K562 (cell line): ENCODE data around the gene YEATS2. TPM values are rescaled to one million over a fixed set of nuclear protein-coding genes. Genes with fewer than 3 reads are reported as not detected.

Experiments
- ATAC-seq: fragments of 200-7000 bp; cut with Tn5 transposase; 3 replicates; pipeline ENCODE4 v1.9.1; 2020; ENCODE audit warnings: moderate library complexity
- BruUV-seq: library from RNA; stranded (reverse); fragments of 400-500 nt; replicated peaks from 2 replicates; lab custom pipeline; 2021; lab: Mats Ljungman, UMichigan
- CTCF ChIA-PET: fragments of 300-600 bp; formaldehyde crosslinking; extraction: SDS; loops from one replicate; lab custom pipeline; 2021; ENCODE audit warnings: low intra/inter-chr PET ratio; lab: Yijun Ruan, JAX
- POLR2A ChIA-PET: fragments of 300-600, 350-650 bp; sonication (Branson Sonifier 250); formaldehyde crosslinking; extraction: SDS; loops from one replicate; lab custom pipeline; 2021; ENCODE audit warnings: antibody characterized with exemption, inconsistent platforms; lab: Yijun Ruan, JAX
- DNase-seq, 4 experiments: peaks; one replicate each; pipeline versions ENCODE4 v3.0.0 to v3.0.0-alpha.2; 2011 to 2018; ENCODE audit warnings: low spot score in 3 of 4, mixed read lengths in 3 of 4; ENCODE audit errors: extremely low read depth in 1 of 4
- FAIRE-seq: peaks from 2 replicates; lab custom pipeline; 2011; peaks lifted over from hg19 to GRCh38; lab: Jason Lieb, UNC
- H2AFZ ChIP-seq: 2 replicates; pipeline ENCODE4 v1.6.0; 2011; ENCODE audit warnings: low read depth, low read length, control low read depth, inconsistent platforms
- H3K27ac ChIP-seq: fragments of 200-600 bp; 3 replicates; pipeline ENCODE4 v1.8.0; 2011; ENCODE audit warnings: low read depth, mild to moderate bottlenecking, control low read depth, inconsistent platforms, low read length, moderate library complexity, mixed read lengths; ENCODE audit errors: extremely low read depth
- H3K27me3 ChIP-seq, 2 experiments: fragments of 300-600 bp in 1 of 2; 2 replicates in 1 of 2; 3 replicates in 1 of 2; pipeline versions ENCODE4 v1.6.0 to v1.8.0; 2011; ENCODE audit warnings: inconsistent platforms in 2 of 2, low read length in 2 of 2, mild to moderate bottlenecking in 1 of 2, mixed read lengths in 1 of 2, moderate library complexity in 1 of 2; ENCODE audit not compliant: control insufficient read depth in 2 of 2, insufficient read depth in 2 of 2
- H3K36me3 ChIP-seq: fragments of 300-600 bp; 3 replicates; pipeline ENCODE4 v1.8.0; 2011; ENCODE audit warnings: mild to moderate bottlenecking, low read length, inconsistent platforms; ENCODE audit not compliant: control insufficient read depth, insufficient read depth
- H3K4me1 ChIP-seq, 2 experiments: fragments of 200-600 bp in 1 of 2; replicated peaks in 1 of 2; 2 replicates in 1 of 2; 3 replicates in 1 of 2; pipeline versions ENCODE4 v1.5.1 to v1.8.0; 2011; ENCODE audit warnings: inconsistent platforms in 2 of 2, low read length in 2 of 2, mild to moderate bottlenecking in 1 of 2, mixed read lengths in 1 of 2, moderate library complexity in 1 of 2; ENCODE audit not compliant: control insufficient read depth in 2 of 2, insufficient read depth in 2 of 2
- H3K4me2 ChIP-seq: 2 replicates; pipeline ENCODE4 v1.6.1; 2011; ENCODE audit warnings: low read length, control low read depth, inconsistent platforms, mixed read lengths; ENCODE audit not compliant: insufficient read depth
- H3K4me3 ChIP-seq: fragments of 200-600 bp; sonication (generic), shearing (Covaris generic); 2 replicates; pipeline ENCODE4 v1.5.1; 2016; ENCODE audit warnings: control low read depth, inconsistent platforms
- H3K79me2 ChIP-seq: fragments of 200-600 bp; 3 replicates; pipeline ENCODE4 v1.8.0; 2011; ENCODE audit warnings: low read length, inconsistent platforms; ENCODE audit not compliant: control insufficient read depth, insufficient read depth
- H3K9ac ChIP-seq, 2 experiments: 2 replicates each; pipeline versions ENCODE4 v1.6.0 to v1.6.1; 2011; ENCODE audit warnings: low read depth in 2 of 2, low read length in 2 of 2, control low read depth in 1 of 2, inconsistent platforms in 1 of 2, mild to moderate bottlenecking in 1 of 2, mixed read lengths in 1 of 2; ENCODE audit not compliant: insufficient read depth in 1 of 2
- H3K9me1 ChIP-seq: one replicate; pipeline ENCODE4 v1.6.0; 2011; ENCODE audit warnings: inconsistent platforms, mild to moderate bottlenecking, low read length, moderate library complexity; ENCODE audit not compliant: control insufficient read depth, insufficient read depth
- H3K9me3 ChIP-seq: replicated peaks from 2 replicates; pipeline ENCODE4 v1.5.1; 2011; ENCODE audit warnings: low read depth, low read length, inconsistent platforms; ENCODE audit not compliant: control insufficient read depth, insufficient read depth
- H4K20me1 ChIP-seq: replicated peaks from 2 replicates; pipeline ENCODE4 v1.6.1; 2011; ENCODE audit warnings: low read length, inconsistent platforms, mixed read lengths; ENCODE audit not compliant: control insufficient read depth, insufficient read depth
- ARID3A ChIP-seq: IDR thresholded peaks from 2 replicates; pipeline ENCODE4 v1.6.1; 2012; ENCODE audit warnings: low read depth, low read length, improper control_type of control experiment, borderline replicate concordance
- ARNT ChIP-seq, 2 experiments: fragments of 450-650 bp; IDR thresholded peaks; 2 replicates each; pipeline ENCODE4 v1.6.1; 2016; ENCODE audit warnings: mild to moderate bottlenecking in 1 of 2
- BRF1 ChIP-seq: IDR thresholded peaks from 3 replicates; pipeline ENCODE4 v1.6.1; 2011; ENCODE audit warnings: borderline replicate concordance, mild to moderate bottlenecking; ENCODE audit not compliant: insufficient read length; ENCODE audit errors: extremely low read depth
- CREB3L1 ChIP-seq: fragments of 450-650 bp; IDR thresholded peaks from 2 replicates; pipeline ENCODE4 v1.6.1; 2014; ENCODE audit warnings: low read depth, mild to moderate bottlenecking, moderate library complexity, borderline replicate concordance
- ETV1 ChIP-seq: fragments of 450-650 bp; conservative IDR thresholded peaks from 2 replicates; pipeline ENCODE4 v1.6.1; 2016; ENCODE audit warnings: missing genetic modification characterization, control low read depth, low read depth, missing compliant biosample characterization
- KDM2B ChIP-seq: fragments of 250-450 bp; sonication (Bioruptor Pico); IDR thresholded peaks from 2 replicates; pipeline ENCODE4 v1.8.0; 2021; ENCODE audit warnings: mild to moderate bottlenecking, moderate library complexity
- MAFG ChIP-seq: fragments of 450-650 bp; conservative IDR thresholded peaks from 2 replicates; pipeline ENCODE4 v1.6.1; 2016; ENCODE audit warnings: missing genetic modification characterization, missing compliant biosample characterization
- NCOA1 ChIP-seq: fragments of 450-650 bp; IDR thresholded peaks from 2 replicates; pipeline ENCODE4 v1.6.1; 2016; ENCODE audit warnings: low read depth
- POLR3A ChIP-seq: IDR thresholded peaks from 2 replicates; pipeline ENCODE4 v1.6.1; 2011; ENCODE audit warnings: borderline replicate concordance, mild to moderate bottlenecking, moderate library complexity; ENCODE audit not compliant: insufficient read length, insufficient read depth; ENCODE audit errors: extremely low read depth
- YBX1 ChIP-seq: fragments of 450-650 bp; IDR thresholded peaks from 2 replicates; pipeline ENCODE4 v1.7.1; 2016; ENCODE audit warnings: mild to moderate bottlenecking
- ZBTB7A ChIP-seq: IDR thresholded peaks from 2 replicates; pipeline ENCODE4 v1.6.1; 2011; ENCODE audit warnings: low read depth, mild to moderate bottlenecking, low read length, moderate library complexity, borderline replicate concordance; ENCODE audit not compliant: control insufficient read depth
- ZNF57 ChIP-seq: fragments of 450-650 bp; formaldehyde crosslinking; IDR thresholded peaks from 2 replicates; pipeline ENCODE4 v1.4.0; 2020; ENCODE audit warnings: mild to moderate bottlenecking, moderate library complexity
- ZNF695 ChIP-seq: fragments of 450-650 bp; formaldehyde crosslinking; IDR thresholded peaks from 2 replicates; pipeline ENCODE4 v1.4.0; 2020; ENCODE audit warnings: mild to moderate bottlenecking, moderate library complexity
- WGBS: fragments of 100-300 bp; shearing (Covaris generic); methylation state at CpG from one replicate; pipeline ENCODE4 v1.1.6; 2016; ENCODE audit warnings: low coverage, mixed read lengths; ENCODE audit not compliant: insufficient coverage; ENCODE audit errors: missing lambda C conversion rate; 5-methylcytosine and 5-hydroxymethylcytosine counted together
- in situ Hi-C: fragments of 300-500 bp; cut with MboI; formaldehyde crosslinking; loops from 4 replicates; pipeline ENCODE4 v1.15.0; 2018; ENCODE audit warnings: inconsistent platforms, mixed read lengths
- intact Hi-C: fragments of 100-400 bp; cut with micrococcal nuclease; formaldehyde crosslinking; loops from 2 replicates; pipeline ENCODE4 v1.14.2; 2022
- polyA plus RNA-seq, 8 experiments: library from polyadenylated mRNA; depleted of rRNA in 4 of 8; stranded (reverse) in 5 of 8; unstranded in 3 of 8; fragments of >200 nt; fragmentation: Nextera tagmentation in 2 of 8; fragmentation: Illumina TruSeq in 1 of 8; extraction: Ambion mirVana in 2 of 8; extraction: Trizol in 1 of 8; gene quantifications; 2 replicates each; pipeline versions ENCODE4 v1.2.1 to v1.2.3, GENCODE V29; 2011 to 2014; ENCODE audit warnings: inconsistent platforms in 1 of 8, missing spikeins in 1 of 8
- total RNA-seq, 7 experiments: library from RNA; depleted of rRNA in 6 of 7; stranded (reverse); fragments of >200 nt in 6 of 7; fragmentation: Illumina TruSeq in 2 of 7; extraction: Trizol in 2 of 7; gene quantifications; 2 replicates each; pipeline versions ENCODE4 v1.2.1 to v1.2.3, GENCODE V29; 2011 to 2021; ENCODE audit warnings: low replicate concordance in 1 of 7

The YEATS2 gene
- total and polyA plus RNA-seq, 9 of the 15 experiments (the other 6 are each of a cell fraction or from before 2014, with no cell fraction given) = 1.8 to 35.2 (median 19.0) TPM

- no peak for TF ChIP-seq ZNF695 (CRISPR knock-in tag)
- no peak for TF ChIP-seq CREB3L1
These were observed 20.4 kb downstream of the YEATS2 start (continued) for GRCh38 chr3:183718012-183718411.

GRCh38 chr3:183725387-183725786 lies 27.8 kb downstream of the YEATS2 start:
- H3K4me1 ChIP-seq = no peaks in the 10 kb centered on the region
- H3K4me2 ChIP-seq = no peak overlapping the region
- DNase-seq = no peak
- no TSS peak for BruUV-seq
- in situ Hi-C loops = no loop called here
- H3K27me3 ChIP-seq = no peaks in the 10 kb centered on the region
- TF ChIP-seq ETV1 (tag) = no peak
- no peak for TF ChIP-seq BRF1
- TF ChIP-seq YBX1 = no peak
- TF ChIP-seq ARID3A = no peak
- no peak for TF ChIP-seq ARNT (IDR thresholded peaks at IDR 0.05)
- TF ChIP-seq ZNF57 = no peak
- no peak for TF ChIP-seq MAFG (tag)
- TF ChIP-seq KDM2B = no peak
- TF ChIP-seq ZBTB7A = no peak
- TF ChIP-seq NCOA1 = no peak
- TF ChIP-seq POLR3A = no peak
- TF ChIP-seq, all 486 proteins: peak for 0
- Histone ChIP-seq H3K36me3 (peaks cover 76% of the 10 kb centered on the region), H3K9ac (no peak overlapping the region), H3K9me1 (no peaks in the 10 kb centered on the region), H3K4me3 (no peak overlapping the region), H3K79me2 (no peaks in the 10 kb centered on the region), H4K20me1 (no peaks in the 10 kb centered on the region), H2AFZ (no peak overlapping the region), H3K27ac (no peak overlapping the region), H3K9me3 (no peaks in the 10 kb centered on the region)
- ChIA-PET CTCF (no interaction called here), POLR2A (no interaction called here)
- intact Hi-C loops = no loop called here
- ATAC-seq = no peak
- WGBS = 94% methylated on average over 6 of the region's 6 CpGs
- no peak for FAIRE-seq
